Islet precursor cell (in vitro differentiated cells): ENCODE results near the gene LRWD1.
A peak's percentile ranks its signal among the peaks of the same experiment; 100 is the strongest.

Experiments
- DNase-seq: peaks from one replicate; pipeline ENCODE4 v3.0.0-alpha.2; 2018

The LRWD1 gene

DNA sequence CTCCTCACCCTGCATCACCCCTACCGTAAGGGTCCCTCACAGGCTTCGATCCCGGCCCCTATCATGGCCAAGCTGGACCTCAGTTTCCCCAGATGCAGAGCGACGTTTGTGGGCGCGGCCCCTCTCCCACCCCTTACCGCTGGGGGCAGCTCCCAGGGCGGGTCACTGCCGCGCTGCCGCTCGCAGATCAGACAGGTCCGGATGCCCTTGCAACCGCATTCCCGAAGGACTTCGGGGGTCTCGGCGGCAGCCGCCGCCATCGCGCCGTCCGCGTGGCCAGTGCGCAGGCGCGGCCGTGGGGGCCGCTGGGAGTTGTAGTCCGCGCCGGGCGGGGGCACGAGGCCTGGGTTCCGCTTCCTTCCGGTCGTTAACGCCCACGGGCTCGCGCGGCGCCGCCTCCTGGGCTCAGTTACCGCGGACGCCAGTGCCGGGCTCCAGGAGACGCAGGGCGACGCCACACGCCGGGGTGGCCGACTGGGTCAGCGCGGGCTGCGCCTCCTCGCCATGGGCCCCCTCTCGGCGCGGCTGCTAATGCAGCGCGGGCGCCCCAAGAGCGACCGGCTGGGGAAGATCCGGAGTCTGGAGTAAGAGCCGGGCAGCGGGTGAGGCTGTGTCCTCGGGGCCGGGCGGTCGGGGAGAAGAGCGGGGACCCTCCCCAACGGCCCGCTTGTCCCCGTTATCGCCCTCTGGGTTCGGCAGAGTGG is at the start of gene LRWD1, which contains the start of gene ALKBH4:
Gene LRWD1, plus strand, starts transcription at position 408 of the 704 bp plus-strand sequence. Its CDS starts 97 bp downstream, at position 505.
Gene ALKBH4, minus strand, starts transcription at position 287 of the 704 bp plus-strand sequence. Its CDS starts 27 bp downstream, at position 260.
- peak; percentile 94 for DNase-seq

DNA sequence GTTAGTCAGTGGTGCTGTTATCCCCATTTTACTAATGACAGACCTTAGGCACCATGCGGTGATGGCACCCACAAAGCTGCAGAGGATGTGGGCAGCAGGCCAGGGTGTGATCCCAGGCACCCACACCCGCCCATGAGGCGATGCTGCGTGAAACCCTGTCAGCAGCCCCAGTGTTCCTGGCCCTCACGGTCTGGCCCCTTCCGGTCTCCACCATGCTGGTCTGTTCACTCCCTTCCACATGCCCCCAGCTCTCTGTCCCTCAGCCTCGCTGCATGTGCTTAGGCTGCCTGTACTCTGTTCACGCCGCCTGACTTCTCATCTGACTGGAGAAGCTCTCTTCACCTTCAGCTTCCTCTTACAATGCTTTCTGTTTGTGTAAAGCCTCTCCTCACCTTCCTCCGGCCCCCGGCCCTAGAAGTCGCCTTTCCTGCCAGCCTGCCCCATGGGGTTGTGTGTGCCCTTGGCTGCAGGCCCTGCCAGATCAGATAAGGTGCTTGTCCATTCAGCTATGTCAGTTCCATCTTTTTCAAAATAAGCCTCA is 49.0 kb upstream of the LRWD1 start:
- no peak for DNase-seq

DNA sequence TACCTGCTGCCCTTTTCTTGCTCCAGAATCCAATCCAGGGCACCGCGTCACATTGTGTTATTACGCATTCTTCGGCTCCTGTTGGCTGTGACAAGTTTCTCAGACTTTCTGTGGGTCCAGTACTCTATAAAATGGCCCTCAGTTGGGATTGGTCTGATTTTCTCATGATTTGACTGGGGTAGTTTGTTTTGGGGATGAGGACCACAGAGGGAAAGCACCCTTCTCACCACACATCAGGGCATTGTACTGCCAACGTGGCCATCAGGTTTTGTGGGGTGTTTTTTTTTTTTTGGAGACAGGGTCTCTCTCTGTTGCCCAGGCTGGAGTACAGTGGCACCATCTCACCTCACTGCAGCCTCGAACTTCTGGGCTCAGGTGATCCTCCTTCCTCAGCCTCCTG is 48.4 kb upstream of the LRWD1 start:
- no peak for DNase-seq

DNA sequence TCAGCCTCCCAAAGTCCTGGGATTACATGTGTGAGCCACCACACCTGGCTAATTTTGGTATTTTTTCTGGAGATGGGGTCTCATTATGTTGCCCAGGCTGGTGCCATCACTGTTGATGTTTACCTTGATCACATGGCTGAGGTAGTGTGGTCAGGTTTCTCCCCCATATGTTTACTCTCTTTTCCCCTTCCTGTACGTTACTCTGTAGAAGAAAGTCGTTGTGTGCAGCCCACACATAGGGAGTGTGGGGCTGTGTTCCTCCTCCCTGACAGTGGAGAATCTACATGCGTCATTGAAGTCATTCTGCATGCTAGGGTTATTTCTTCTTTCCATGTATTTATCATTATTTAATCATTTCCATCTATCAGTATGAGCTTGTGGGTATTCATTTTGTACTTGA is 47.7 kb upstream of the LRWD1 start:
- DNase-seq, result no peak

DNA sequence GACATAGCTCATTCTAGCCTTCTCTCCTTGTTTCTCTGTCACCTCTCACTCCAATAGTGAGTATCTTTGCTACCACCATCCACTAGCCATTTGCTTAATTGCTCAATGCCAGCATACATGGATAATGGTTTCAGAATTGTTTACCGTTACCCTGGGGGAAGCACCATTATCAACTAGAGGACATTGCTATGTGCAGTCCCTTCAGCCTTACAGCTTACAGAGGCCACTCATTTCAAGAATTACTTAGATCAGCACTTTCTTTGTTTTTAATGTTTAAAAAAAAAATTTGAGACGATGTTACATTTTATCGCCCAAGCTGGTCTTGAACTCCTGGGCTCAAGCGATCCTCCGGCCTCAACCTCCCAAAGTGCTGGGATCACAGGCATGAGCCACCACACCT is 46.2 kb upstream of the LRWD1 start:
- no peak for DNase-seq

DNA sequence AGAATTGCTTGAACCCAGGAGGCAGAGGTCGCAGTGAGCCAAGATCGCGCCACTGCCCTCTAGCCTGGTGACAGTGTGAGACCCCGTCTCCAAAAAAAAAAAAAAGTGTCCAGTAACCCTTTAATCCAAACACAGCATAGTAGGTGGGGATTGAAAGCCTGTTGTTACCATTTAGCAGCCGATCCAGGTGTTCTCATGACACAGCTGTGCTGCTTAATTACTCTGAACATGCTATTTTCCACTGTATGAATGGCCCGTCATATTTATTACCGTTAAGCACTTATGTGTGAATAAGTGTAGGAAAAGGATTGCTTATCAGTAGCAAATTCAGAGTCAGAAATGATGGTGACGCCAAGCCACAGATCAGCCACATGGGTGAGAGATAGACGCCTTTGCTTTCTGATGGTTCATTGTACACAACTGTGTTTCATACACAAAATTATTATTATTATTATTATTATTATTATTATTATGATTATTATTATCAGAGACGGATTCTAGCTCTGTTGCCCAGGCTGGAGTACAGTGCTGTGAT is 43.0 kb upstream of the LRWD1 start:
- no peak for DNase-seq

DNA sequence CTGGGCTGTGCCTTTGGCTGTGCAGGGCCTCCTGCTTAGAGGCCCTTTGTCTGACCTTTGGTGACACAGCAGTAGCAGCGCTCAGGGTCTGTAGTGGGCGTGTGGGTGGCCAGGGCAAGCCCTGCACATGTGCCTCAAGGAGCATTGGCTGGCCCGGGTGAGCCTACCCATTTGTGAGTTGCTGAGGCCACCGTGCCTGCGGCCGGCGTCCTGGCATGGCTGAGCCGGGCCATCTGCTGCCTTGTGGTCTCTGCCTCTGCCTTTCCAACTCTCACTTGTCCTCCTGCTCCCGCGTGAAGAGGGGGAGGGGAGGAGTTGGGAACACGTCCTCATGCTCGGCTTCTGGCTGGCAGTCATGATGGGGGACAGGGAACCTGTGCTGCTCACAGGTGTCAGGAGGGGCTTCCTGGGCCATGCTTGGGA is 40.6 kb upstream of the LRWD1 start:
- no peak for DNase-seq

DNA sequence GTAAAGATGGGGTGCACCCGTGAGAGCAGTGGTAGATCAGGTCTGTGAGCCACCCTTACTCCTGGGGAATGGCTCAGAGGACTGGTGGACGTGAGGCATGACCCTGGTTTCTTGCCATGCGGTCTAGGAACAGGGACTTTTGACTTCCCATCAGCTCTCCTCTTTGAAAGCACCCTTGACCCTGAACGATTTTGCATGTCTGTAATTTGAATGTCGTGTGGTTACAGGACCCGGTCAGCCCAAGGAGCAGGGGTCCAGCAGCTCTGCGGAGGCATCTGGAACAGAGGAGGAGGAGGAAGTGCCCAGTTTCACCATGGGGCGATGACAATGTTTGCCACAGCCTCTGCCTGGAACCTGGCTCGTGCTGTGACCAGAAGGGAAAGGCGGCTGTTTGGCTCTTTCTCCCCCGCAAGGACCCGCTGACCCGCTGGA is 40.0 kb upstream of the LRWD1 start:
- DNase-seq, result no peak

DNA sequence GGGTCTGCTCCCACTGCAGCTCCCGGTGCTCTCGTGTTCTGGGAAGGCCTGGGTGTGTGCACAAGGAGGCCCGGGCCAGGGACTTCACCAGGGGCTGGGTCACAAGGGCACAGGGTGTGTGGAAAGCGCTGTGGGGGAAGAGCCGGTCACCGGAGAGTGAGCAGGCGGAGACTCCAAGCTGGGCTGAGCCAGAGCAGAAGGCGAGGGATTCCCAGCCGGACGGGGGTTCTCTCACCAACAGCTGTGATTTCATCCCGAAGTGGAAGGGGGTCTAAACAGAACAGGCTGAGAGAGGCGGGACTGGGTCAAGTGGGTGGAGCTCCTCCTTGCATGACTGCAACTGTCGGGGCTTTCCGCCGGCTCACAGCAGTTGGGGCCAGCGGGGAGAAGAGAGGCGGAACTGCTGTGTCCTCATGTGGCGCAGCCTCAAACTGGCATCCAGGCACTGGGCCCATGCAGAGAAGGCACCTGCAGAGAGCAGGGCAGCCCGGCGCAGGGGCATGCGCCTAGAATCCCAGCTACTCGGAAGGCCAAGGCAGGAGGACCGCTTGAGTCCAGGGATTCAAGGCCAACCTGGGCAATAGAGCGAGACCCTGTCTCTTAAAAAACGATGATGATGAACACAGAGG is 39.0 kb upstream of the LRWD1 start:
- no peak for DNase-seq

DNA sequence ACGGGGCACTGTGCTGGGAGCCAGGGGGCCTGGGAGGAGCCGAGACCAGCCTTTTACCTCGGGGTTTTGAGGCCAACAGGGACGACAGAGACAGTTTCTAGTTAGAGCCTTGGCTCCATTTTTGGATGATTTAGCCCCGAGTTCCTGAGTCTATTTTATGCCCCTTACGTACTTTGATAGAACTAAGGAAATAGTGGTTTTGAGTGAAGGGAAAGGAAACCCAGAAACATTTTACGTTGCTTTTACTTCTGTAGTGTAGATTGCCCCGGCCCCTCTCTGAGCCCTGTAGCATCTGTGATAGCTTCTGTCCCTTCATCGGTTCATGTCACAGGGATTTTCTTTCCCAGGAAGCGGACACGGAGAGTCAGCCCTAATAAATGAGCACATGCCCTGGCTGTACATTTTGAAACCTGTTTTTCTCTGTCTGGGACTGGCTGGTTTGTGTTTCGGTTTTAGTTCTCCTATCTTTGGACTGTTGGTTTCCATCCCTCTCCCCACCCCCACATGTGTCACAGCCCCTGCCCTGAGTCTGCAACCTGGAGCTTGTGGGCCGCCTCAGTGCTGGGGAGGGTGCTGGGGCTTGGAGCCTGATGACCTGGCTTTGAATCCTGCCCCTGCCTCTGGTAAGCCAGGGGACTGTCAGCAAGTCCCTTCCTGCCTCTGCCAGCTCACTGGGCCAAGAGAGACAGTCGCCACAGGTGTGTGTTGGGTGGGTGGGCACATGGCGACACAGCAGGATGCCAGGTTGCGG is 38.3 kb upstream of the LRWD1 start:
- no peak for DNase-seq

DNA sequence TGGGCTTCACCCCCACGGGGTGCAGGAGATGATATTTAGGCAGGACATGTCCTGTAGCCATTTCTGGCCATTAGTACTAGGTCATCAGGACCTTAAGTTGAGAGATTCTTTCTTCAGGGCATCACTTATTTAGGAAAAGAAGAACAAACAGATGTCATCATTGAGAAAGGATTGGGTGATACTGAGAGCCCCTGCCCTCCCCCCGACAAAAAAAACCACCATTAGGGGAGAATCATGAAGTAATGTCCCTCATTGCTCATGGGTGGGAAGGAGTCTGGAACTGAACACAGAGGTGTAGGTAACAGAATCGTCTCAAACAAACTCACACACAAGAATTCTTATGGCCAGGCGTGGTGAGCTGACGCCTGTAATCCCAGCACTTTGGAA is 37.8 kb upstream of the LRWD1 start:
- no peak for DNase-seq

DNA sequence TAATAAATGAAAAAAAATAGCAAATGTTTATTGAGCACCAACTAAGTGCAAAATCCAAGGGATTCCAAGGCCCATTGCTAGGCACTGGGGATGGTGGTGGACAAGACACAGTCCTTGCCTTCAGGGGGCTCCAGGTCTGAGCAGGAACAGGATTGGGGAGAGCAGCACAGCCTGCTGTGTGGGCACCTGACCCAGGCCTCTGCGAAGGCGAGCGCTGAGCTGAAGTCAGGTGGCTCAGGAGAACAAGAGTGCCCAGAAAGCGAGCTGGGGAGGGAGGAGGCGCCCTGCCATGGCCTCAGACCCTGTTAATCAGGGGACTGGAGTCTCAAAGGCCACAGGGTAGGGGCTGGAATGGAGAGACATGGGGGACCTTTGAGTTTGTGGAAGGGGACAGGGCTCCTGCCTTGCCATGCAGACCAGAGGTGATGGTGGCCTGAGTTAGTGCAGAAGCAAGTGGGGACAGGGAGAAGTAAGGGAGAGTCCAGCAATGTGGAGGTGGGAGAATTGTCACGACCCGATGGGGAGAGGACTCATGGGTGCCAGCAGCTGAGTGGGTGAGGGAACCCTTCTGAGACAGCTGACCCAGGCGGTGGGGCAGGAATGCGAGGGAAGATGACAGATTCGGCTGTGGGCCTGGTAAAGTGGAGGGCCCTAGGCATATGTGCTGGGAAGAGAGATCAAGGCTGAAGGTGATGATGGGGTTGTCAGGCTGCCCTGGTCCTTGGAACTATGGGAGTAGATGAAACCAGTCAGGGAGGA is 35.5 kb upstream of the LRWD1 start:
- no peak for DNase-seq

DNA sequence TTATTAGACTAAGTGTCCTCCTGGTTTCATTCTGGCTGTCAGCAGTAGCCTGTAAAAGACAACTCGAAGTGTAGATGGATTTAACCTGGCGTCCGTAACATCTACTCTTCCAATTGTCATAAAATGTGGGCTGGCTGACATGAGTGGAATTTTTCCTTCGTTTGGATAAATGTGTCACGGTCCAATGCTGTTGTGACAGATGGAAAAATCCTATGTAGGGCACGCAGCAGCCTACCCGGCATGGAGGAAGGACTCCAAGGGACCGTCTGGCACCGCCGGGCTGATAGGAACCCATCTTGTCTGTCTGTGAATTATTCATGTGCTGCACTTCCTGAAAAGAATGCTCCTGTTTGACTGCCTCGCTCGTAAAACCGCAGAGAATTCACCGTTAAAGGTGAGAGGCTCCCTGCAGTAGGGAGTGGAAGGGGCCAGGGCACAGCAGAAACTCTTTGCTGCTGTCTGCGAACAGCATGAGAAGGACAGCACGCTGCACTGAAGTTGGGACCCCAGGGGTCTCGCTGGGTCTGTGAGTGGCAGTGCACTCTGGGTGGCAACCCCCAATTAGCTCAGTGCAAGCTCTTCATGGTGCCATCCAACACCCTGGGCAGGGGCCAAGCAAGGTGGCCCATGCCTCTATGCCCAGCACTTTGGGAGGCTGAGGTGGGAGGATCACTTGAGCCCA is 33.0 kb upstream of the LRWD1 start:
- peak; percentile 89 for DNase-seq

DNA sequence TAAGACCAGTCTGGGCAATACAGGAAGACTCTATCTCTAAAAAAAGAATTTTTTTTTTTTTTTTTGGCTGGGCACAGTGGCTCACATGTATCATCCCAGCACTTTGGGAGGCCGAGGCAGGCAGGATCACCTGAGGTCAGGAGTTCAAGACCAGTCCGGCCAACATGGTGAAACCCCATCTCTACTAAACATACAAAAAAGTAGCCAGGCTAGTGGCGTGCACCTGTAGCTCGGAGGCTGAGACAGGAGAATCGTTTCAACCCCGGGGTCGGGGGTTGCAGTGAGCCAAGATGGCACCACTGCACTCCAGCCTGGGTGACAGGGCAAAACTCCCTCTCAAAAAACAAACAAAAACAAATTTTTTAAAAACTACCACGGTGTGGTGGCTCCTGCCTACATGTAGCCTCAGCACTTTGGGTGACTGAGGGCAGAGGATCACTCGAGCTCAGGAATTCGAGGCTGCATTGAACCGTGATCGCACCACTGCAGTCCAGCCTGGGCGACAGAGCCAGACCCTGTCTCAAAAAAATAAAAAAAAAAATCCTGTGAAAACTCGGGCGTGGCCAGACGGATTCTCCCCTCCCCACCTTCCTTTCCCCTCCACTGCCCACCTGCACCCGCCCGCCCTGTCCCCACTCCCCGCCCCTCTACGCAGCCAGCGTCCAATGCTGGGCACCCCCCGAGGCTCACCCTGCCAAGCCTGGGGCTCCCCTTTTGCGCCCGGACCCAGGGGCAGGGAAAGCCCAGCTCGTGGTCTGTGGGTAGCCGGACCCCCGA is 32.2 kb upstream of the LRWD1 start:
- peak; percentile 65 for DNase-seq

DNA sequence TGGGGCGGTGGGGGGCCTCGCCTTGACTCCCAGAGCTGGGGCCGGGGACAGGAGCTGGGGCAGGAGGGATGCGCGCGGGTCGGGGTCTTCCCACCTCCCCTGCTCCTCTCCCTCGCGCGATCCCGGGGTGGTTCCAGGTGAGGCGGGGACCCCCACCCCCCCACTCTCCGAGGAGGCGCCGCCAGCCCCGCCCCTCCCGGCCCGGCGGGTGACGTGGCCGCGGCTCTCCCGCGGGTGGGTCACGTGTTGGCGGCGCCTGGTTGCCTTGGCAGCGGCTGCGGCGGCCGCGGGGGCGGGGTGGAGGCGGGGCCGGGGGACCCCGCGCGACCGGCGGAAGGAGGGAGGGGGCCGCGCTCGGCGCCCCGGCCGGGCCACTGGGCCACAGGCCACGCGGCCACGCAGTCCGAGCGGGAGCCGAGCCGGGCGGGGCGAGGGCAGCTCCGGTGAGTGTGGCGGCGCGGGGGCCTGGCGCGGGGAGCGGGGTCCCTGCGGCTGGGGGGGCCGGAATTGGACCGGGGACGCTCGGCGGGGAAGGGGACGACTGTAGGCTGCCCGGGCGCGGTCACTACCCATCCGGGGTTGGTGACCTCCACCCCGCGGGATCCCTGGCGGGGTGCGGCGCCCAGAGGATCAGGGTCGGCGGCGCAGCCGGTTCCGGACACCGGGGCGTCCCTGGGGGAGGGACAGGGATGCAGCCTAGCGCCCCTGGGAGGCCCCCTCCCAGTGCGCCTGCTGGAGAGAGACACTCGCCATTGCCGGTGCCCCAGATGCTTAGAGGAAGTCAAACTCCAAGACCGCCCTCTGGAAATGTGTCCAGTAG is 31.4 kb upstream of the LRWD1 start, which contains the start of gene ORAI2:
Gene ORAI2, plus strand, starts transcription at position 357 of the 820 bp plus-strand sequence. CDS start 5,382 bp downstream, outside the sequence.
- DNase-seq, result peak; percentile 86

DNA sequence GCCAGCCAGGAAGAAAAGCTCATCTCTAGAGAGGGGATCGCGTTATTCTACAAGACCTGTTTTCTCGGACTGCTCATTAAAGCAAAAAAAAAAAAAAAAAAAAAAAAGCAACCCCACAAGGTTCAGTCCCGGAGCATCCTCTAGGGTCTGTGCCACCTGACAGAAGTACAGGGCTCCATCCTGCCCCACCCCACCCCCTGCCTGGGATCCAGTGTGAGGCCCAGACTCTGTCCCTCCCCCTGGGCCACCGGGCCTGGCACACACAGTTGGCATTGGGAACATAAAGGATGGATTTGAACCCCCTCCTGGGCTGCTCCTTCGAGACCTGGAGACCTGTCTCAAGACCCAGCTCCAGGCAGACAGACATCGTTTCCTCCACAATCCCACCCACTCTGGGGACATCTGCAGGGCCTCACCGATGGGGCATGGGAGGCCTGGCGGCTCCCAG is 30.7 kb upstream of the LRWD1 start:
- DNase-seq, result no peak

DNA sequence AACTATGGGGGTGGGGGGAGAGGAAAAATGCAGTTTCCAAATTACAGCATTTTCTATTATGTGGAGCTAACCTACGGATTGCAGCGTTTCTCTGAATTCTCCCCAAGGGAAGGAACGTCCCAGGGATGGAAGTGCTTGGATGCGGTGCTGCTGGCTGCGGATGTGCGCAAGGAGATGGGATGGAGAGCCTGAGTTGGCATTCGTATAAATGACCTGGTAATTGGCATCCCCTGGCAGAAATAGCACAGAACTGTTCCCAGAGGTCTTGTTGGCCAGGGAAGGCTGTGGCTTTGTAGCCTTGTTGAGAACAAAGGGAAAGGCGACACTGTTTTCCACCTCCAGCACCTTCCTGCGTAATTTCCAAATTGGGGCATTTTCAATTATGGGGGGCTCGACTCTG is 28.7 kb upstream of the LRWD1 start:
- no peak for DNase-seq

DNA sequence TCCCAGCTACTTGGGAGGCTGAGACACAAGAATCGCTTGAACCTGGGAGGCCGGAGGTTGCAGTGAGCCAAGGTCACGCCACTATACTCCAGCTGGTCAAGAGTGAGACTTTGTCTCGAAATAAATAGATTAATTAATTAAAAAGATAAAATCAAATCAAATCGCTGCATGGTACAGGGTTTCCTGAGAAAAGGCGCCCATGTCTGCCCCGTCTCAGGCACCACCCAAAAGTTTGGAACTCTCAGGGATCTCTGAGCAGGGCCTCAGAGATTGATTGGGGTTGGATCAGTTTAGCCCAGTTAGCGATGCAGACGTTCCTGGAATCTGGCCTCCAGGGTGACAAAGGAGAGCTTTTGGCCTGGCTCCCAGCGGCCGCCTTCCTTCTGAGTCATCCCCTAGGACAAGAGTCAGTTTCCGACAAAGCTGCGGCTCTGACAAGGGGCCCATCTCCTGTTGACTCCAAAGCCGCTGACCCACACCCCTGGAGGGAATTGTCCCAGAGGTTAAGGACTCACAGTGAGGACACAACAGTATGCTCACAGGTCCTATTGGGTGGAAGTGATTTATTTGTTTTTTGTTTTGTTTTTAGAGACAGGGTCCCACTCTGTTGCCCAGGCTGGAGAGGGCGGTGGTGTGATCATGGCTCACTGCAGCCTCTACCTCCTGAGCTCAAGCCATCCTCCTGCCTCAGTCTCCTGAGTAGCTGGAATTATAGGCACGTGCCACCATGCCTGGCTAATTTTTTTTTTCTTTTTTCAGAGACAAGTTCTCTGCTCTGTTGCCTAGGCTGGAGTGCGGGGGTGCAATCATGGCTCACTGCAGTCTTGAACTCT is 24.6 kb upstream of the LRWD1 start:
- DNase-seq, result peak; percentile 96
